OCI-LY3 (cell line): ENCODE results near the gene RSPH10B2.
"Not testable (repeated sequence)": the region's sequence is repeated elsewhere in the genome, so short reads cannot be mapped to it uniquely, and the experiment has no call there.

Experiments used
- H2AFZ ChIP-seq: fragments of 200-600, 300-600 bp; shearing (Covaris generic); 2 replicates; pipeline ENCODE4 v1.6.0; 2014; ENCODE audit warnings: antibody characterized with exemption, low read depth, low read length
- H3K27ac ChIP-seq: fragments of 200-600, 300-600 bp; sonication (generic); 2 replicates; pipeline ENCODE4 v1.5.1; 2014; ENCODE audit warnings: mild to moderate bottlenecking, low read length, moderate library complexity, mixed read lengths
- H3K27me3 ChIP-seq: fragments of 200-600, 300-600 bp; sonication (generic); 2 replicates; pipeline ENCODE4 v1.6.1; 2014; ENCODE audit warnings: low read depth, low read length, mixed read lengths
- H3K36me3 ChIP-seq: fragments of 200-600, 300-600 bp; sonication (generic); replicated peaks from 2 replicates; pipeline ENCODE3; 2014; ENCODE audit warnings: low read depth, low read length, mixed read lengths
- H3K4me1 ChIP-seq: fragments of 300-600, 200-600 bp; sonication (generic); 2 replicates; pipeline ENCODE4 v1.6.1; 2014; ENCODE audit warnings: low read length, mixed read lengths
- H3K4me2 ChIP-seq: fragments of 200-600, 300-600 bp; sonication (generic); 2 replicates; pipeline ENCODE4 v1.6.1; 2014; ENCODE audit warnings: low read length, mixed read lengths
- H3K4me3 ChIP-seq: fragments of 300-600, 200-600 bp; sonication (generic); 2 replicates; pipeline ENCODE4 v1.5.1; 2014; ENCODE audit warnings: antibody characterized with exemption, mild to moderate bottlenecking, low read length, moderate library complexity
- H3K79me2 ChIP-seq: fragments of 300-600, 200-600 bp; shearing (Covaris generic); 2 replicates; pipeline ENCODE4 v1.6.1; 2014; ENCODE audit warnings: mild to moderate bottlenecking, low read length, mixed read lengths
- H3K9ac ChIP-seq: fragments of 300-600, 200-600 bp; shearing (Covaris generic); 2 replicates; pipeline ENCODE4 v1.6.0; 2014; ENCODE audit warnings: mild to moderate bottlenecking, low read length, moderate library complexity
- H3K9me3 ChIP-seq: fragments of 200-600, 300-600 bp; shearing (Covaris generic); 2 replicates; pipeline ENCODE4 v1.6.1; 2014; ENCODE audit warnings: low read length, mixed read lengths; ENCODE audit not compliant: insufficient read depth
- H4K20me1 ChIP-seq: fragments of 200-600, 300-600 bp; sonication (generic); 2 replicates; pipeline ENCODE4 v1.6.1; 2016; ENCODE audit warnings: low read length, mixed read lengths; ENCODE audit not compliant: insufficient read depth
- EZH2phosphoT487 ChIP-seq: fragments of 200-600 bp; shearing (Covaris generic); IDR thresholded peaks from 2 replicates; pipeline ENCODE4 v1.6.1; 2018; ENCODE audit warnings: antibody characterized with exemption, mixed run types, low read depth
- TF ChIP-seq, protein P1 (sequence below): fragments of 200-600, 300-600 bp; sonication (generic); IDR thresholded peaks from 2 replicates; pipeline ENCODE4 v1.5.1; 2014; ENCODE audit warnings: antibody characterized with exemption, low read length, low read depth

RSPH10B2 gene

GRCh38 chr7:6753964-6754363 is at the start of gene RSPH10B2:
Gene RSPH10B2 (plus strand): TSS chr7:6754103. CDS start chr7:6757678, 3,575 bp downstream.
- H3K4me2 ChIP-seq, H3K4me3 ChIP-seq, H2AFZ ChIP-seq: not testable (repeated sequence)

GRCh38 chr7:6705959-6706665 is 47.8 kb upstream of the RSPH10B2 start:
- peak overlapping the region; percentile 98 for H3K4me2 ChIP-seq
- no peaks in the 10 kb centered on the region for H3K27me3 ChIP-seq
- peak overlapping the region; percentile 99 for H3K4me3 ChIP-seq
- no peak overlapping the region for H2AFZ ChIP-seq
- TF ChIP-seq, protein P1, sequence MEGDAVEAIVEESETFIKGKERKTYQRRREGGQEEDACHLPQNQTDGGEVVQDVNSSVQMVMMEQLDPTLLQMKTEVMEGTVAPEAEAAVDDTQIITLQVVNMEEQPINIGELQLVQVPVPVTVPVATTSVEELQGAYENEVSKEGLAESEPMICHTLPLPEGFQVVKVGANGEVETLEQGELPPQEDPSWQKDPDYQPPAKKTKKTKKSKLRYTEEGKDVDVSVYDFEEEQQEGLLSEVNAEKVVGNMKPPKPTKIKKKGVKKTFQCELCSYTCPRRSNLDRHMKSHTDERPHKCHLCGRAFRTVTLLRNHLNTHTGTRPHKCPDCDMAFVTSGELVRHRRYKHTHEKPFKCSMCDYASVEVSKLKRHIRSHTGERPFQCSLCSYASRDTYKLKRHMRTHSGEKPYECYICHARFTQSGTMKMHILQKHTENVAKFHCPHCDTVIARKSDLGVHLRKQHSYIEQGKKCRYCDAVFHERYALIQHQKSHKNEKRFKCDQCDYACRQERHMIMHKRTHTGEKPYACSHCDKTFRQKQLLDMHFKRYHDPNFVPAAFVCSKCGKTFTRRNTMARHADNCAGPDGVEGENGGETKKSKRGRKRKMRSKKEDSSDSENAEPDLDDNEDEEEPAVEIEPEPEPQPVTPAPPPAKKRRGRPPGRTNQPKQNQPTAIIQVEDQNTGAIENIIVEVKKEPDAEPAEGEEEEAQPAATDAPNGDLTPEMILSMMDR: no peak
- no peak for TF ChIP-seq EZH2phosphoT487
- peak overlapping the region; percentile 94 for H3K9ac ChIP-seq
- H3K27ac ChIP-seq: peak overlapping the region; percentile 34
- peaks cover 41% of the 10 kb centered on the region for H3K36me3 ChIP-seq
- H3K4me1 ChIP-seq: peaks cover 5% of the 10 kb centered on the region
- no peaks in the 10 kb centered on the region; the same call in 1 of the 2 replicates for H4K20me1 ChIP-seq
- H3K9me3 ChIP-seq: peaks cover 14% of the 10 kb centered on the region; the same call in 1 of the 2 replicates
- H3K79me2 ChIP-seq: peaks cover 52% of the 10 kb centered on the region

More at GRCh38 chr7:6753964-6754363, at the start of gene RSPH10B2:
- not testable (repeated sequence) for H3K9ac ChIP-seq, H3K27ac ChIP-seq, H3K27me3 ChIP-seq, H3K9me3 ChIP-seq, H3K79me2 ChIP-seq, H4K20me1 ChIP-seq, H3K4me1 ChIP-seq, H3K36me3 ChIP-seq

GRCh38 chr7:6706666-6707407 is 47.1 kb upstream of the RSPH10B2 start, which contains the start of gene ZNF12:
Gene ZNF12 (minus strand): TSS chr7:6706947. CDS start chr7:6705173, 1,774 bp downstream.
- H3K4me3 ChIP-seq: peak within 1 kb of the TSS; percentile 99
- H3K36me3 ChIP-seq: peaks cover 34% of the 10 kb centered on the region
- peak within 1 kb of the TSS; percentile 94 for H3K9ac ChIP-seq
- no peak for TF ChIP-seq EZH2phosphoT487
- TF ChIP-seq, protein P1: no peak
- H3K4me1 ChIP-seq: peaks cover 5% of the 10 kb centered on the region
- peaks cover 14% of the 10 kb centered on the region; the same call in 1 of the 2 replicates for H3K9me3 ChIP-seq
- H4K20me1 ChIP-seq: no peaks in the 10 kb centered on the region; the same call in 1 of the 2 replicates
- H3K4me2 ChIP-seq: peak within 1 kb of the TSS; percentile 98
- H3K27ac ChIP-seq: peak within 1 kb of the TSS; percentile 59
- H3K79me2 ChIP-seq: peaks cover 45% of the 10 kb centered on the region
- peak within 1 kb of the TSS; percentile 88 for H2AFZ ChIP-seq
- H3K27me3 ChIP-seq: no peaks in the 10 kb centered on the region

DNA sequence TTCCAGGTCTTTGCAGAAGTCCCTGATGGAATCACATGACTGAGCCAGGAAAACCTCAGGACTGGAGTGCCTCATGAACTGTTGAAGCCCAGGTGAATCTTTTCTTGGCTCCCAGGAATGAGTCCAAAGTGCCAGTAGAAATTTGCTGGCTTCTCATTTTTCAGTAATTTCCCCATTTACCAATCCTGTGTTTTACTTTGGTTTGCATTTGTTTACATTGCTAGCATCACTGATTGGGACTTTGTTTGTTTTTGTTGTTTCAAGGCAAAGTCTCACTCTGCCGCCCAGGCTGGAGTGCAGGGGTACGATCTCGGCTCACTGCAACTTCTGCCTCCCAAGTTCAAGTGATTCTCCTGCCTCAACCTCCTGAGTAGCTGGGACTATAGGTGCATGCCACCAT is 45.6 kb upstream of the RSPH10B2 start:
- peaks cover 11% of the 10 kb centered on the region; the same call in 1 of the 2 replicates for H3K9me3 ChIP-seq

More for the DNA sequence above, 45.6 kb upstream of the RSPH10B2 start:
- H3K27me3 ChIP-seq: no peaks in the 10 kb centered on the region
- H3K27ac ChIP-seq: no peak overlapping the region
- H3K4me3 ChIP-seq: no peak overlapping the region
- no peaks in the 10 kb centered on the region; the same call in 1 of the 2 replicates for H4K20me1 ChIP-seq
- no peak overlapping the region for H2AFZ ChIP-seq
- no peak overlapping the region for H3K9ac ChIP-seq
- H3K36me3 ChIP-seq: peaks cover 22% of the 10 kb centered on the region
- H3K4me2 ChIP-seq: no peak overlapping the region
- no peak for TF ChIP-seq EZH2phosphoT487
- TF ChIP-seq, protein P1: no peak
- peaks cover 33% of the 10 kb centered on the region for H3K79me2 ChIP-seq
- peaks cover 5% of the 10 kb centered on the region for H3K4me1 ChIP-seq
